Progenitor cell of endocrine pancreas (in vitro differentiated cells): ENCODE data around the gene BEX3. TPM values are rescaled to one million over a fixed set of nuclear protein-coding genes. Genes with fewer than 3 reads are reported as not detected.
A peak's percentile ranks its signal among the peaks of the same experiment; 100 is the strongest.
"Not testable (repeated sequence)": the region's sequence is repeated elsewhere in the genome, so short reads cannot be mapped to it uniquely, and the experiment has no call there.

ENCODE experiments used
- DNase-seq: peaks from one replicate; pipeline ENCODE4 v3.0.0; 2021; ENCODE audit warnings: low spot score; ENCODE audit not compliant: unreplicated experiment
- H3K27ac Mint-ChIP-seq: 2 replicates; pipeline ENCODE4 v1.8.0; 2021; ENCODE audit warnings: mild to moderate bottlenecking, moderate library complexity, mixed read lengths
- H3K27me3 Mint-ChIP-seq: 2 replicates; pipeline ENCODE4 v1.8.0; 2021; ENCODE audit warnings: mixed read lengths
- H3K36me3 Mint-ChIP-seq: 2 replicates; pipeline ENCODE4 v1.8.0; 2022; ENCODE audit warnings: mixed read lengths; ENCODE audit not compliant: insufficient read depth
- H3K4me1 Mint-ChIP-seq: 2 replicates; pipeline ENCODE4 v1.8.0; 2021; ENCODE audit warnings: low read depth, mixed read lengths
- H3K4me3 Mint-ChIP-seq: 2 replicates; pipeline ENCODE4 v1.8.0; 2021; ENCODE audit warnings: low read depth, mild to moderate bottlenecking, moderate library complexity, mixed read lengths
- H3K9me3 Mint-ChIP-seq: 2 replicates; pipeline ENCODE4 v1.8.0; 2021; ENCODE audit warnings: low read depth, mixed read lengths
- CTCF ChIP-seq: fragments of 200-600 bp; sonication (generic); IDR thresholded peaks from one replicate; pipeline ENCODE4 v1.5.0; 2021; ENCODE audit warnings: antibody characterized with exemption, mild to moderate bottlenecking; ENCODE audit not compliant: unreplicated experiment
- total RNA-seq: library from RNA; stranded (reverse); gene quantifications from 2 replicates; pipeline ENCODE4 v1.2.1, GENCODE V29; 2021

Gene BEX3
- total RNA-seq, 1 donor from 2014 or later: 425 TPM

- no peaks in the 10 kb centered on the region for H3K27me3 Mint-ChIP-seq
- TF ChIP-seq CTCF: no peak
- H3K36me3 Mint-ChIP-seq: peaks cover 8% of the 10 kb centered on the region
- peaks cover 7% of the 10 kb centered on the region for H3K9me3 Mint-ChIP-seq
- peaks cover 16% of the 10 kb centered on the region for H3K4me1 Mint-ChIP-seq
- no peak for DNase-seq
- peak overlapping the region; percentile 33 for H3K4me3 Mint-ChIP-seq
- peak overlapping the region; percentile 65 for H3K27ac Mint-ChIP-seq
Observed at GRCh38 chrX:103378990-103379389, 2.7 kb downstream of the BEX3 start.

GRCh38 chrX:103382877-103383276 is 6.5 kb downstream of the BEX3 start:
- no peak for DNase-seq
- peaks cover 20% of the 10 kb centered on the region for H3K4me1 Mint-ChIP-seq
- H3K9me3 Mint-ChIP-seq: peaks cover 14% of the 10 kb centered on the region
- no peak for TF ChIP-seq CTCF
- no peak overlapping the region for H3K4me3 Mint-ChIP-seq
- peaks cover 4% of the 10 kb centered on the region for H3K36me3 Mint-ChIP-seq
- no peak overlapping the region for H3K27ac Mint-ChIP-seq
- H3K27me3 Mint-ChIP-seq: no peaks in the 10 kb centered on the region

GRCh38 chrX:103384672-103385071 is 8.3 kb downstream of the BEX3 start:
- no peak for TF ChIP-seq CTCF

GRCh38 chrX:103385283-103385830 is 9.0 kb downstream of the BEX3 start:
- H3K4me3 Mint-ChIP-seq, H3K27me3 Mint-ChIP-seq, DNase-seq, H3K36me3 Mint-ChIP-seq: not testable (repeated sequence)
- Mint-ChIP-seq H3K27ac (peak overlapping the region; percentile 82), H3K9me3 (peaks cover 14% of the 10 kb centered on the region), H3K4me1 (peaks cover 27% of the 10 kb centered on the region)

More at GRCh38 chrX:103384672-103385071, 8.3 kb downstream of the BEX3 start:
- Mint-ChIP-seq H3K4me1 (peaks cover 21% of the 10 kb centered on the region), H3K36me3 (peaks cover 2% of the 10 kb centered on the region), H3K27me3 (no peaks in the 10 kb centered on the region), H3K4me3 (no peak overlapping the region), H3K27ac (peak overlapping the region; percentile 82), H3K9me3 (peaks cover 14% of the 10 kb centered on the region)
- no peak for DNase-seq

GRCh38 chrX:103386332-103386731 is 10.0 kb downstream of the BEX3 start:
- Mint-ChIP-seq H3K27ac (no peak overlapping the region), H3K4me3 (no peak overlapping the region), H3K4me1 (peaks cover 31% of the 10 kb centered on the region), H3K36me3 (no peaks in the 10 kb centered on the region), H3K27me3 (no peaks in the 10 kb centered on the region), H3K9me3 (peaks cover 19% of the 10 kb centered on the region)
- DNase-seq: no peak
- no peak for TF ChIP-seq CTCF

- H3K4me3 Mint-ChIP-seq: no peak overlapping the region
- no peaks in the 10 kb centered on the region for H3K27me3 Mint-ChIP-seq
- H3K9me3 Mint-ChIP-seq: peaks cover 15% of the 10 kb centered on the region
- no peak for DNase-seq
- no peaks in the 10 kb centered on the region for H3K36me3 Mint-ChIP-seq
- no peak overlapping the region for H3K27ac Mint-ChIP-seq
- peaks cover 18% of the 10 kb centered on the region for H3K4me1 Mint-ChIP-seq
- TF ChIP-seq CTCF: no peak
Observed at GRCh38 chrX:103393487-103393886, 17.1 kb downstream of the BEX3 start.
